Adrenal gland (tissue), 5 donors: ENCODE measurements around the gene PKP1.

Experiments
- CTCF ChIP-seq, 6 experiments: fragments of 450-650 bp in 4 of 6; fragments of 200-600 bp in 2 of 6; sonication (generic) in 1 of 6; IDR thresholded peaks; 1 replicate in 5 of 6; 2 replicates in 1 of 6; pipeline versions ENCODE4 v1.5.1 to v1.8.0; 2016 to 2021; ENCODE audit warnings: antibody characterized with exemption in 6 of 6, mild to moderate bottlenecking in 2 of 6, moderate library complexity in 1 of 6
- POLR2A ChIP-seq, 2 donors: fragments of 450-650 bp; IDR thresholded peaks; one replicate each; pipeline ENCODE4 v1.6.1; 2017; ENCODE audit warnings: antibody characterized with exemption in 2 of 2, mild to moderate bottlenecking in 2 of 2, moderate library complexity in 1 of 2
- donor health status: DM: no; HTN: no; CAD: no.

- TF ChIP-seq POLR2A (IDR thresholded peaks at IDR 0.05) (no peak), CTCF (IDR thresholded peaks at IDR 0.05) (no peak)
Measured at GRCh38 chr1:201332616-201333335, 49.5 kb downstream of the PKP1 start.
